Effector CD8-positive, alpha-beta T cell (primary cell): Measurements from ENCODE around the gene C1QBP.
"Not testable (repeated sequence)": the region's sequence is repeated elsewhere in the genome, so short reads cannot be mapped to it uniquely, and the experiment has no call there.

Experiments used
- DNase-seq: peaks from one replicate; lab custom pipeline; 2025; lab: John Stamatoyannopoulos, UW
- total RNA-seq, 4 experiments: gene quantifications; one replicate each; lab custom pipeline; 2026; lab: John Stamatoyannopoulos, UW

The C1QBP gene, protein sequence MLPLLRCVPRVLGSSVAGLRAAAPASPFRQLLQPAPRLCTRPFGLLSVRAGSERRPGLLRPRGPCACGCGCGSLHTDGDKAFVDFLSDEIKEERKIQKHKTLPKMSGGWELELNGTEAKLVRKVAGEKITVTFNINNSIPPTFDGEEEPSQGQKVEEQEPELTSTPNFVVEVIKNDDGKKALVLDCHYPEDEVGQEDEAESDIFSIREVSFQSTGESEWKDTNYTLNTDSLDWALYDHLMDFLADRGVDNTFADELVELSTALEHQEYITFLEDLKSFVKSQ
- 57.4 to 244 (median 60.3) reads per million in 4 experiments for total RNA-seq

DNA sequence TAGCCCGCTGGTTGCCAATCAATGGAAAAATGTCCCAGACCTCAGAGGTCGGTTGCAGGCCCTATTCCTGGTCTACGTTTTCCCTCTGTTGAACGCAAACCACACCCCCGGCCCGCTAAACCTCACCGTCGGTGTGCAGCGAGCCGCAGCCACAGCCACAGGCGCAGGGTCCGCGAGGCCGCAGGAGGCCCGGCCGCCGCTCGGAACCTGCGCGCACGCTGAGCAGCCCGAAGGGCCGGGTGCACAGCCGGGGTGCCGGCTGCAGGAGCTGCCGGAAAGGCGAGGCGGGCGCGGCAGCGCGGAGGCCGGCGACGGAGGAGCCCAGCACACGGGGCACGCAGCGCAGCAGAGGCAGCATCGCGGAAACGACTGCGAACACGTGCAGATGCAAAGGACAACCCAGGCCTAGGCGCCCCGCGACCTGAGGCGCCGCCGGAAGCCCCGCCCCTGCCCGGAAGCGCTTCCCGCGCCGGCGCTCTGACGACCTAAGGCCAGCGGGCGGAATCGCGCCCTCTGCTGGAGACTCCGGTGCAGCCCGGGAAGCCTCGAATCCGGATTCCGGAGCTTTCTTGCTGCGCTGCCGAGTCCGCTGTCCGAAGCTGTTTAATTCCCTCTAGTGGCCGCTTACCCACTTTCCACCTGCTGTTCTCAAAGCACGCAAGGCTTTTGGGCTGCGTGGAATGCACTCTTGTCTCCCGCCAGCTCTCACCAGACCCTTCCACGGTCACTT is at the start of gene C1QBP:
Gene C1QBP (minus strand): TSS at position 440 of the 730 bp plus-strand sequence. CDS start 82 bp downstream, at position 358.
- peak; percentile 88 for DNase-seq

DNA sequence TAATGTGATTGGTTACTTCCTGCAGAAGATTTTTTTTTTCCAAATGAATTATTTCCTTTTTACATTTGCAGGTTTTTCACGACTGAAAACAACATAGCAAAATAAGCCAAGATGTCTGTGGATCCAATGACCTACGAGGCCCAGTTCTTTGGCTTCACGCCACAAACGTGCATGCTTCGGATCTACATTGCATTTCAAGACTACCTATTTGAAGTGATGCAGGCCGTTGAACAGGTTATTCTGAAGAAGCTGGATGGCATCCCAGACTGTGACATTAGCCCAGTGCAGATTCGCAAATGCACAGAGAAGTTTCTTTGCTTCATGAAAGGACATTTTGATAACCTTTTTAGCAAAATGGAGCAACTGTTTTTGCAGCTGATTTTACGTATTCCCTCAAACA is 49.8 kb upstream of the C1QBP start:
- no peak for DNase-seq

DNA sequence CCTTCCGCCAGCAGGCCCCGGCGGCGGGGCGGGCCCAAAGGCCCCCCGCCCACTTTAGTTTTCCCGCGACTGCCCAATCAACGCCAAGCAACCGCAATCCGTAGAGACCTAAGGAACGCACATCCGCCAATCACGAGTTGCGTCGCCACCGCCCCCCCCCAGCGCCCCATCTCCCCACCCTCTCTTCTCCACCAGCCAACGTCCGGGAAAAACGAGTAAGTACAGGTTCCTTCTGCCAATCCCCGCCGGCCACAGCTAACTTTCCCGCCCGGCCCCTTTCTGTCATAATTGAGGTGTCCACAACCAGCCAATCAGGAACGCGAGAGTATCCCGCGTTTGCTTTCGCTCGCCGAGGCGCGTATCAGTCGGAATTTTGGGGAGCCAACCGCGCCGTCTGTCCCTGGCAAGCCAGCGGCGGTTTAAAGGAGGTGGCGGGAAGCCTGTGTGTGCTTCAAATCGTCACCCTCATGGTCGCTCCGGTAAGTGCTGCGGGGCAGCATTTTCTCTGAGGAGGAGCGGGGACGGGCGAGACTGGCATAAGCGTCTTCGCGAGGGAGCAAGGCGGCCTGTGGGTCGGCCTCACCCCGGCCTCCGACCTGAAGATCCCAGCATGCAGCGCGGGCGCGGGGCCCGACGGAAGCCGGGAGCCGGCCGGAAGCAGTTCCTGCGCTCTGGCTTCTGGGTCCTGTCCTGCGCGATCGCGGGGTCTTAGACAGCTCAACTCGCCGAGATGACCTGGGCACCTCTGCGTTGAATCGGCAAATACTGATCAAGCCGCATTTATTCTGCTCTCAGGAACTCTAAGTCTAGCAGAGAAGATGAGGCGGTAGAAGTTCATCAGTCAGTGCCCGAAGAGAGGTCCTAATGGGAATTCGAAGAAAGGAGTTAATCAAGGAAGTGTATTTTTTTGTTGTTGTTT is 47.5 kb upstream of the C1QBP start, which contains the start of gene MIS12:
Gene MIS12 (plus strand): TSS at position 361 of the 919 bp plus-strand sequence. CDS start 2,297 bp downstream, outside the sequence.
- peak; percentile 97 for DNase-seq

- no peak for DNase-seq
These were observed 46.6 kb upstream of the C1QBP start, which contains the start of gene DERL2 for GRCh38 chr17:5485270-5486205. Gene DERL2 (minus strand): TSS chr17:5486178. CDS start chr17:5486161, 17 bp downstream.

DNA sequence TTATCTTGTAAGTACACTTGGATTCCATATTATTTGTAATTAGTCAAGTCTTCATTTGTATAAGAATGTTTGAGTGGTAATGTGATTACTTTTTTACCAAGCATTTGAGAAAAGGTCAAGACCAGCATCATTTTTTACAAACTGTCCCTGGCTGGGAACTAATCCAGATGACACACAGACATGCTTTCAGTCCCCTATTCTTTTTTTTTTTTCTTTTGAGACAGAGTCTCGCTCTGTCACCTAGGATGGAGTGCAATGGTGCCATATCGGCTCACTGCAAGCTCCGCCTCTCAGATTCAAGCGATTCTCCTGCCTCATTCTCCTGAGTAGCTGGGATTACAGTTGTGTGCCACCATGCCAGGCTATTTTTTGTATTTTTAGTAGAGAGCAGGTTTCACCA is 42.5 kb upstream of the C1QBP start:
- DNase-seq, result no peak

DNA sequence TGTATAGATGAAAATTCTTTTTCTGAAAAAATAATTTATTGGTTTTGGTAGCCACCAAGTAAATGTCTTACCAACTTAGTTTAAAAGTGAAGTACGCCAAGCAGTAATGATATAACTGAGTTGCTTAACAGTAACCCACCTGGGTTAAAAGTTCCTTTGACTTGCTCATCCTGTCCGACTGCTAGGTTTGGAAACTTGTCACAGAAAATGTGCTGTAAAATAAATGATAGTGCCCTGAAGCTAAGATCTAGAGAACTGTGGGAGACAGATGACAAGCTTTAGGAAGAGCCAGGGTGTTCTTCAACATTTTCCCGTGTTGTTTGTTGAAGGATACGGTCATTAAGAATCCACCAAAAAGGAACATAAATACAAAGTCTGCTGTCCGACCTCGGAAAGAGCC is 42.0 kb upstream of the C1QBP start:
- DNase-seq, result no peak

DNA sequence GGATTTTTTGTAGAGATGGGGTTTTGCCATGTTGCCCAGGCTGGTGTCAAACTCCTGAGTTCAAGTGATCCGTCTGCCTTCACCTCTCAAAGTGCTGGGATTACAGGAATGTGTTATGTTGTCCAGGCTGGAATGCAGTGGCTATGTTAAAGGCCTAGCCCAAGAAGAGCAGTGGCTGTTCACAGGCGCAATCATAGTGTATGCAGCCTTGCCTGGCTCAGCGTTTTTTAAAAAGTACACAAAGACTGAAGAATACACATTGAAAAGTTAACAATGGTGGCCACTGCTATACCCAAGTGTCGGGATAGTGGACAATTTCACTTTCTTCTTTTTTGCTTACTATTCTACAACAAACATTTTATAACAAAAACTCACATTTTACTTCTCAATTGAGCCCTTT is 40.0 kb upstream of the C1QBP start:
- DNase-seq, result no peak

- no peak for DNase-seq
These were observed 35.0 kb upstream of the C1QBP start for GRCh38 chr17:5473906-5474305.

DNA sequence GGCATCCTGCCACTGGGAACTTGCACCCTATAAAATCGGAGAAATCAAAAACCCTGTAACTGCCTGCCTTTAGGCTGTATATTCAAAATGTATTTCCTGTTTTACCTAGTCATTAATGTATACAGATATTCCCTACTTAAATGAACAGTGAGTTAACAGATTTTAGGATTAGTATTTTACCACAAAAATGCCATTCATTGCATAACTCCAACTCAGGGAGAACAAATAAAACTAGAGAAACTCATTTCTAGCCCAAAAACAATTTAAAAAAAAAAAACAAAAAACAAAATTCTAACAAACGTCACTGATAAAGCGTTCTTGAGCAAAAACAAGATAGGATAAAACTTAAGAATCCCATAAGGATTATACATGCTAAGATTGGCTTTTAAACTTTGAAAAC is 33.6 kb upstream of the C1QBP start:
- DNase-seq, result no peak

- DNase-seq, result no peak
These were observed 29.1 kb upstream of the C1QBP start for GRCh38 chr17:5468075-5468473.

DNA sequence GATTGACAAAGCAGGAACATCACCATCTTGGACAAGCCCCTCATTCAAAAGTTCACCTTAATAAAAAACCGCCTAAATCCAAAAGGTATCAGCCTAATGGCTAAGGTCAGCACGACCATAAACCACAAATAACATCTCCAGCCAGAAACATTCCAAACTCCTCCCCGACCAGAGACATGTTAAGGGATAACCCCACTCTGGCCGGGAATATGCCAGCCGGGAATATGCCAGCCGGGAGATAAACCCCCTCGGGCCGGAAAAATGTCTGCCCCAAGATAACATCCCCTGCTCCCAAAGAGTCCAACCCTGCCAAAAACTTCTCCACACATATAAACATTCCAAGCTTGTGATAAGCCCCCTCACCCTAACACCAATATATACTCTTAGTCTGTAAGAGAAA is 28.5 kb upstream of the C1QBP start:
- no peak for DNase-seq

DNA sequence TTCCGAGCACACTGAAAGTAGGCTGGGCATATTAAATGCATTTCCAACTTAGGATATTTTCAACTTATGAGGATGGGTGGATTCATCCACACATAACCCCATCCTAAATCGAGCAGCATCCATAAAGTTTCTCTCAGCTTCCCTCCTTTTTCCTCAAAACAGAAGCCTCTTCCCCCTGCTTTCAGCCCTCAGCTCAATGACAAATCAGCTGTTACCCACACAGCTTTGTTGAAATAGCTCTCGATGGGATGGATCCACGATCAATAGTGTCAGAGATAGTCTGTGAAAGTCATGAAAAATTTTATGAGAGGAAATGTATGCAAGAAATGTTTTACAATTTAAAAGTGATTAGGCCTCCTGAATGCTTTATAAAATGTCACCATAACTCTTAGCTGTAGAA is 27.3 kb upstream of the C1QBP start:
- no peak for DNase-seq

DNA sequence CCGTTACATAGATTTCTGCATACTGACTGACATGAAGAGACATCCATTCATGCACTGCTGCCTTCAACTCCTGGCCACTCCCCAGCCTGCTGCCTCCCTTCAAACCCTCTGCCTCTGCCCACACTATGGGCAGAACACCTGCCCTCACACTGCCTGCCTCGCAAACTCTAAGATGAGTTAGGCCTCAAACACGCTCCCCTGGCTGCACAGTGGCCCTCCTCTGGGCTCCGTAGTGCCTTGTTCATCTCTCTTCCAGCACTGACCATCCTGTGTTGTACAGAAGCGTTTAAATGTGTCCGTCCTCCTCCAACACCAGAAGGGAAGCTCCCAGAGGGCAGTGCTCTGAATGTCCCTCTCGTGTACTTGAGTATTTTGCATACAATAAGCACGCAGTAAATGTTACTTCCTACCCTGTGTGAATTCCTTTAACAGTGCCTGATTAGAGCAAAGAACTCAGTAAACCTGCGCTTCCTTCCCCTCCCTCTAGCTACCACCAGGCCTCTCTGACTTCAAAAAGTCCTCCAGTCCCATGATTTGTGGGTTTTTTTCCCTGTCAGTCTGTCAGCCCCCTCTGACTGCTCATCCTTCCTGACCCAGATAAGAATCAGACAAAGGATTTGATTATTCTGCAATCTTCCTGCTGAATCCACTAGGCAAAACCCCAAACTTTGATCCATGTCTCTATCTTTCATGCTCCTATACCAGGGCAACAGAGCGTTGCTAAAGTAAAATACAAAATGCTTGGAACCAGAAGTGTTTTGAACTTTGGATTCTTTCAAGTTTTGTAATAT is 26.0 kb upstream of the C1QBP start:
- DNase-seq, result no peak

DNA sequence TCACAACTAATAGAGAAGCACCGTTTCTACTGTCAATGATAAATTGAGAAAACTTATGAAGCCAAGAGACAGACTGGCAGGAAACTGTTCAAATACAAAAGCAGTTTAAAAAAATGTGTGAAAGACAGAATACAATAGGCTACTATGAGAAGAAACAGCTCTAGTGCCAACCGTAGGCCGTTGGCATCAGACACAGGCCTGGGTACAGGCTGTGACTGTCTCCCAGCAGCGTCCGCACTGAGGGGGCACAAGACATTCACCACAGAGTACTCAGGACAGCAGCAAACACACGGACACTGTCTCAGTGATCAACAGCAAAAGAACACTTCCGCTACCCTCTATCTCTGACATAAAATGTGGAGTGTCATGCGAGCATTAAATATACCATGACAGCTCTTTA is 7.8 kb upstream of the C1QBP start:
- no peak for DNase-seq

- DNase-seq, result no peak
These were observed 5.3 kb upstream of the C1QBP start for GRCh38 chr17:5444209-5444608.

DNA sequence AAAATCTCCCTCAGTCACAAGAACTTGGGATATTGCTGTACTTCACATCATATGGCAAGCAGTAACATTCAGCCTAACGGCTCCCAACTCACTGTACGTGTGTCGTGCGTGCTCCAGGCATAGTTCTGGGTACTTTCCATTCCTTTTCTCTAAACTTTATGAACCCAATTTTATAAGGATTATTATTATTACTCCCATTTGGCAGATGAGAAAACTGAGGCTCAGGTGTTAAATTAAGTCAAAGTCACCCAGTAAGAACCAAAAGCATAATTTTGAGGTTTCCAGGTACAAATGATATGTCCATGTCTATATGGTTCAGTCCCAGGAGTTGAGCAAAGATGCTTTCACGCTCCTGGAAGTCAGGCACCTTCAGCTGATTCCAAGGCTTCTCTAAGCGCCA is 4.8 kb upstream of the C1QBP start:
- DNase-seq, result no peak

GRCh38 chr17:5439446-5439764 is 450 bp upstream of the C1QBP start:
- no peak for DNase-seq

DNA sequence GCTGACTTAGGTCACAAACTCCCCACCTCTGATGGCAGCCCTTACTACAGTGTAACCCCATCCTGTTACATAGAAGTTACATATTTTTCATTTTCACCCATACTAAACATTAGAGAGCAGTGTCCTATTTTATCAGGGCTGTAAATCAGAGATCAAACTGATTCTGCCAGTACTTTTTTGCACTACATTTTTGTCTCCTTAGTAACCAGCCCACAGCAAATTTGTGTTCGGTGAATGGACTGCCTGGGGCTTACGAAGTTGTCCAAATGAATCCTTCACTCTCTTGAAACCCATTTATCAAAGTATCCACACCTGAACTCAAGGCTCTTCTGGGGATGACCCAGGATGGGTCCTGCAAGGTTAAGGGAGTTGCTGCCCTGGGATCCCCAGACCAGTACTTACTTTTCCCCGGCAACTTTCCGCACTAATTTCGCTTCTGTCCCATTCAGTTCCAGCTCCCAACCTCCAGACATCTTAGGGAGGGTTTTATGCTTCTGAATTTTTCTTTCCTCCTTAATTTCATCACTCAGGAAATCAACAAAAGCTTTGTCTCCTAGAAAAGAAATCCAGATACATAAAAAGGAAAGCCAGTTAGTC is 1.1 kb downstream of the C1QBP start:
- no peak for DNase-seq

DNA sequence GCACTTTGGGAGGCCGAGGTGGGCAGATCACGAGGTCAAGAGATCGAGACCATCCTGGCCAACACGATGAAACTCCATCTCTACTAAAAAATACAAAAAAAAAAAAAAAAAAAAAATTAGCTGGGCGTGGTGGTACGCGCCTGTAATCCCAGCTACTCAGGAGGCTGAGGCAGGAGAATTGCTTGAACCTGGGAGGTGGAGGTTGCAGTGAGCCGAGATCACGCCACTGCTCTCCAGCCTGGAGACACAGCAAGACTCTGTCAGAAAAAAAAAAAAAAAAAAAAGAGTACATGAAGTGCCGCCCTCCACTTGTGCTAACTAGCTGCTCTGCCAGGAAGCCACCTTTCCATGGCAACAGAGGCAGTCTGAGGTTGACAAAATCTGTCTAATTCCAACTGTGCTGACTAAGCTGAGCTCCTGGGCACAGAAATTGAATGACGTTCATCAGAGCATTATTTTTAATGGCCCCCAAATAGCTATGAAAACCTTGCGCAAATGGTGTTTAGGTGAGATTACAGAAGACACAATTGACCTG is 3.1 kb downstream of the C1QBP start:
- DNase-seq, result not testable (repeated sequence)

DNA sequence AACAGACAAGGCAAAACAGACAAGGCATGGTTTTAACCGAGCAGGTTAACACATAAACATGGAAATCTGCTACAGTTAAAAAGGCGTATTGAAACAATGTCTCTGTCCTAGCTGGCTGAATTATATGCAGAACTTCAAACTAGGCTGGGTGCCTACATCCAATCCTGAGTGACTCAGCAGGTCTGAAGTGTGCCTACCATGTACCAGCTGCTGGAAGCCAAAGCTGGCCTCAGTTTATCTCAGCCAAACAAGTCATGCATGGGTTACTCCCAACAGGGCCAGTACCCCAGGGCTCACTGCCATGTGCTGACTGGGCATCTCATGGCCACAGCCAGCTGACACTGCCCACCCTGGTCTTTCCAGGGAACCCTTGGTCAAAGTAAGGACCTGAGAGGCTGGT is 4.0 kb downstream of the C1QBP start:
- no peak for DNase-seq
